ENCODE results near the gene BNIPL. TPM values are rescaled to one million over a fixed set of nuclear protein-coding genes. Genes with fewer than 3 reads are reported as not detected.

BNIPL gene
- total and polyA plus RNA-seq, 2 of the 8 experiments (the other 6 are each of a cell fraction or from before 2014, with no cell fraction given), result 2.4 to 3.3 TPM

DNA sequence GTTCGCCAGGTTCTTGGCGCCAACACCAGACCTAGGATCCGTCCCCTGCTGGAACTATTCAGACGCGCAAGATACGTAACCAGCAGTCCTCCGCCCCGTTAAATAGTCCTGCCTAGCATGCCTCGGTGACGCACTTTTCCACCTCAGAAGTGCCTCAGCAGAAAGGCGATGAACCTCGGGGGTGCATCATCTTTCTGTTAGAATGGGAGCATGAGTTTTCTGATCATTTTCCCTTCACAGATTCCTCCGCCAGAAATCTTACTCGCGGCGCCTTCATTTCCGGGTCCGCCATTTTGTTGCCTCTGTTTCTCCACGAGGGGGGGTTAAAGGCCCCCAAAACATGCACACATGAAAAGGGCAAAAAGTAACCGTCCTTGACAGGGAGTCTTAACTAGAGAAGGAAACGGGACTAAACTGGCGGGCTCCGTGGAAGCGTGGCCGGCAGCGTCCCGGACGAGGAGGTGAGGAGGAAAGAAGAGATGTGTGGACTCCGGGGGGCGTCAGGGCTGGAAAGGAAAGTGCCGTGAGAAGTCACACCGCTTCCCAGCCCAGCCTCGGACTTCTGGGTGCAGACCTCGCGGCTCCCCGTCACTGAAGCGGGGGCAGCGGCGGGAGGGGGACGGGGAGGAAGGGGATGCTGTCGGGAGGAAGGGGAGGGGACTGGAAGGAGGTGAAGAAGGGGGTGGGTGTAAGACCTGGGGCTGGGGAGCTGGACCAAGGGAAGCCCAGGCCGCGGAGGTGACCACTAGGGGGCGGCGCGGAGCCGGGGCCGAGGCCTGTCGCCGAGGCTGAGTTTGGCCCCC is 34.3 kb downstream of the BNIPL start, which contains the start of gene GABPB2 (continued):
- peak; percentile 82 for TF ChIP-seq PHF8 (conservative IDR thresholded peaks at IDR 0.05; ENCODE audit: low read depth, low read length)
- TF ChIP-seq POLR2AphosphoS5 (IDR thresholded peaks at IDR 0.05; ENCODE audit: low read depth, low read length), result peak; percentile 98
- TF ChIP-seq, protein P1, sequence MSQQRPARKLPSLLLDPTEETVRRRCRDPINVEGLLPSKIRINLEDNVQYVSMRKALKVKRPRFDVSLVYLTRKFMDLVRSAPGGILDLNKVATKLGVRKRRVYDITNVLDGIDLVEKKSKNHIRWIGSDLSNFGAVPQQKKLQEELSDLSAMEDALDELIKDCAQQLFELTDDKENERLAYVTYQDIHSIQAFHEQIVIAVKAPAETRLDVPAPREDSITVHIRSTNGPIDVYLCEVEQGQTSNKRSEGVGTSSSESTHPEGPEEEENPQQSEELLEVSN (IDR thresholded peaks at IDR 0.05), result peak; percentile 39
- peak; percentile 97 for TF ChIP-seq YY1 (IDR thresholded peaks at IDR 0.05; ENCODE audit: low read depth, low read length)
- no peak for TF ChIP-seq GTF2F1 (IDR thresholded peaks at IDR 0.05; ENCODE audit: borderline replicate concordance, low read depth, low read length)
- TF ChIP-seq RXRA (IDR thresholded peaks at IDR 0.05; ENCODE audit: insufficient read depth, low read depth, low read length), result no peak
- peak; percentile 40; the same call in 1 of the 2 replicates for TF ChIP-seq KDM1A (IDR thresholded peaks at IDR 0.05; ENCODE audit: borderline replicate concordance, low read length)
- TF ChIP-seq RBBP5 (IDR thresholded peaks at IDR 0.05; ENCODE audit: borderline replicate concordance, low read depth, low read length), result peak; percentile 99
- no peak for TF ChIP-seq BRCA1 (IDR thresholded peaks at IDR 0.05; ENCODE audit: low read depth, low read length)
- TF ChIP-seq EGR1 (IDR thresholded peaks at IDR 0.05; ENCODE audit: borderline replicate concordance, low read depth, low read length), result no peak; the same call in 1 of the 2 replicates
- no peak for TF ChIP-seq SP2 (IDR thresholded peaks at IDR 0.05; ENCODE audit: low read length)
- peak; percentile 58 for TF ChIP-seq TEAD4 (IDR thresholded peaks at IDR 0.05; ENCODE audit: low read depth, low read length)
- no peak for TF ChIP-seq JUN (IDR thresholded peaks at IDR 0.05; ENCODE audit: low read depth, low read length)
- TF ChIP-seq, protein P2, sequence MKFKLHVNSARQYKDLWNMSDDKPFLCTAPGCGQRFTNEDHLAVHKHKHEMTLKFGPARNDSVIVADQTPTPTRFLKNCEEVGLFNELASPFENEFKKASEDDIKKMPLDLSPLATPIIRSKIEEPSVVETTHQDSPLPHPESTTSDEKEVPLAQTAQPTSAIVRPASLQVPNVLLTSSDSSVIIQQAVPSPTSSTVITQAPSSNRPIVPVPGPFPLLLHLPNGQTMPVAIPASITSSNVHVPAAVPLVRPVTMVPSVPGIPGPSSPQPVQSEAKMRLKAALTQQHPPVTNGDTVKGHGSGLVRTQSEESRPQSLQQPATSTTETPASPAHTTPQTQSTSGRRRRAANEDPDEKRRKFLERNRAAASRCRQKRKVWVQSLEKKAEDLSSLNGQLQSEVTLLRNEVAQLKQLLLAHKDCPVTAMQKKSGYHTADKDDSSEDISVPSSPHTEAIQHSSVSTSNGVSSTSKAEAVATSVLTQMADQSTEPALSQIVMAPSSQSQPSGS (IDR thresholded peaks at IDR 0.05; ENCODE audit: low read length), result peak; percentile 55; the same call in 1 of the 2 replicates
- peak; percentile 74 to 78; a peak in 1 of 3 replicates for TF ChIP-seq POLR2A (IDR thresholded peaks at IDR 0.05; ENCODE audit: control extremely low read depth in 1 of 2, low read depth in 2 of 2, low read length in 2 of 2)
- TF ChIP-seq RAD21 (IDR thresholded peaks at IDR 0.05 in 1 of 2, conservative IDR thresholded peaks at IDR 0.05 in 1 of 2; ENCODE audit: low read depth in 2 of 2, low read length in 2 of 2), result peak; percentile 61 to 63
- no peak for TF ChIP-seq TCF12 (IDR thresholded peaks at IDR 0.05; ENCODE audit: low read depth, low read length)
- no peak for TF ChIP-seq ZNF274 (IDR thresholded peaks at IDR 0.05; ENCODE audit: borderline replicate concordance, extremely low read depth, low read length)
- TF ChIP-seq, protein P3, sequence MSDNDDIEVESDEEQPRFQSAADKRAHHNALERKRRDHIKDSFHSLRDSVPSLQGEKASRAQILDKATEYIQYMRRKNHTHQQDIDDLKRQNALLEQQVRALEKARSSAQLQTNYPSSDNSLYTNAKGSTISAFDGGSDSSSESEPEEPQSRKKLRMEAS (IDR thresholded peaks at IDR 0.05), result peak; percentile 7; the same call in 1 of the 2 replicates
- TF ChIP-seq SIX5 (IDR thresholded peaks at IDR 0.05; ENCODE audit: low read depth, low read length), result no peak
- peak; percentile 53; the same call in 1 of the 2 replicates for TF ChIP-seq SP1 (IDR thresholded peaks at IDR 0.05; ENCODE audit: low read depth, low read length)

Data from H1 (cell line).